GM19438 (cell line): ENCODE measurements around the gene ANO1.

Source experiments
- ATAC-seq: cut with Tn5 transposase; IDR thresholded peaks from one replicate; pipeline ENCODE4 v1.9.1; 2021; ENCODE audit warnings: low read depth; ENCODE audit not compliant: unreplicated experiment

Gene ANO1

GRCh38 chr11:70110538-70111055 is 32.5 kb downstream of the ANO1 start:
- no peak for ATAC-seq

- no peak for ATAC-seq
These were observed 33.3 kb downstream of the ANO1 start for GRCh38 chr11:70111269-70112016.

- ATAC-seq: no peak
These were observed 33.9 kb downstream of the ANO1 start for GRCh38 chr11:70112017-70112434.

- ATAC-seq: no peak
These were observed 35.7 kb downstream of the ANO1 start for GRCh38 chr11:70113801-70114200.

GRCh38 chr11:70115778-70116177 is 37.7 kb downstream of the ANO1 start:
- ATAC-seq: no peak

- no peak for ATAC-seq
These were observed 38.4 kb downstream of the ANO1 start for GRCh38 chr11:70116386-70117065.

GRCh38 chr11:70117567-70118145 is 39.5 kb downstream of the ANO1 start:
- ATAC-seq: no peak

GRCh38 chr11:70118642-70119041 is 40.5 kb downstream of the ANO1 start:
- no peak for ATAC-seq

GRCh38 chr11:70119502-70119901 is 41.4 kb downstream of the ANO1 start:
- ATAC-seq: no peak

GRCh38 chr11:70120674-70121073 is 42.6 kb downstream of the ANO1 start:
- ATAC-seq: no peak

- no peak for ATAC-seq
These were observed 44.5 kb downstream of the ANO1 start for GRCh38 chr11:70122490-70123198.

- ATAC-seq: no peak
These were observed 45.6 kb downstream of the ANO1 start for GRCh38 chr11:70123711-70124110.

GRCh38 chr11:70124321-70125000 is 46.3 kb downstream of the ANO1 start:
- no peak for ATAC-seq

- ATAC-seq: no peak
These were observed 48.4 kb downstream of the ANO1 start for GRCh38 chr11:70126494-70126893.

GRCh38 chr11:70127653-70128434 is 49.7 kb downstream of the ANO1 start:
- no peak for ATAC-seq

GRCh38 chr11:70128435-70128906 is 50.4 kb downstream of the ANO1 start:
- no peak for ATAC-seq

- no peak for ATAC-seq
These were observed 51.0 kb downstream of the ANO1 start for GRCh38 chr11:70129051-70129592.

GRCh38 chr11:70130636-70131035 is 52.5 kb downstream of the ANO1 start:
- ATAC-seq: no peak

GRCh38 chr11:70131606-70132190 is 53.6 kb downstream of the ANO1 start:
- no peak for ATAC-seq
